ENCODE results near the gene DNAJC1. TPM values are rescaled to one million over a fixed set of nuclear protein-coding genes. Genes with fewer than 3 reads are reported as not detected.

The DNAJC1 gene
- 43.4 and 80.4 TPM in 2 replicates for total RNA-seq

GRCh38 chr10:22003177-22003963 lies at the start of gene DNAJC1:
Gene DNAJC1, minus strand, starts transcription at chr10:22003730. Its CDS starts 296 bp downstream, at chr10:22003434.

Other genes with a start within 250 kb of the DNAJC1 start
- gene EBLN1, start 214.3 kb upstream of the DNAJC1 start, total RNA-seq, result not detected in 2 replicates

All from tracheal epithelial cell (primary cell).